ENCODE measurements around the gene BFSP2.

Gene BFSP2

DNA sequence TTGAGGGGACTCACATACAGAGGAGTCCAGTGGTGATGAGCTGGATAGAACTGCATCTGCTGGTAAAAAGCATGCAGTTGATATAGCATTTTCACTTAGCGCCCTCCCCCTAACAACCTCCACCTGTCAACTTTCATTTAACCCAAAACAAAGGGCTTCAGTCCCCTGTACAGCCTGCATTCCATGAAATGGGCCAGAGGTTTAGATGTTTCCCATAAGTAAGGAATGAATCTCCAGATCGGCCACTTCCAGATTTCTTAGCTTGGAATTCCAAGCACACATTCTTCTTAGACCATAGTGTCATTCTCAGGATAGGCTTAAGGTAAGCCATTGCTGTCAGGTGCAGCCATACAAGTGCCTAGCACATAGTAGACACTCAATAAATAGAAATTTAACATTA, 32.9 kb upstream of the BFSP2 start:
- TF ChIP-seq, protein P1, sequence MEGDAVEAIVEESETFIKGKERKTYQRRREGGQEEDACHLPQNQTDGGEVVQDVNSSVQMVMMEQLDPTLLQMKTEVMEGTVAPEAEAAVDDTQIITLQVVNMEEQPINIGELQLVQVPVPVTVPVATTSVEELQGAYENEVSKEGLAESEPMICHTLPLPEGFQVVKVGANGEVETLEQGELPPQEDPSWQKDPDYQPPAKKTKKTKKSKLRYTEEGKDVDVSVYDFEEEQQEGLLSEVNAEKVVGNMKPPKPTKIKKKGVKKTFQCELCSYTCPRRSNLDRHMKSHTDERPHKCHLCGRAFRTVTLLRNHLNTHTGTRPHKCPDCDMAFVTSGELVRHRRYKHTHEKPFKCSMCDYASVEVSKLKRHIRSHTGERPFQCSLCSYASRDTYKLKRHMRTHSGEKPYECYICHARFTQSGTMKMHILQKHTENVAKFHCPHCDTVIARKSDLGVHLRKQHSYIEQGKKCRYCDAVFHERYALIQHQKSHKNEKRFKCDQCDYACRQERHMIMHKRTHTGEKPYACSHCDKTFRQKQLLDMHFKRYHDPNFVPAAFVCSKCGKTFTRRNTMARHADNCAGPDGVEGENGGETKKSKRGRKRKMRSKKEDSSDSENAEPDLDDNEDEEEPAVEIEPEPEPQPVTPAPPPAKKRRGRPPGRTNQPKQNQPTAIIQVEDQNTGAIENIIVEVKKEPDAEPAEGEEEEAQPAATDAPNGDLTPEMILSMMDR (IDR thresholded peaks at IDR 0.05; ENCODE audit: insufficient read depth, low read depth, low read length, missing control alignments), result no peak
- H3K4me3 ChIP-seq (ENCODE audit: low read depth, low read length), result no peak overlapping the region
- no peak for DNase-seq (ENCODE audit: low read depth)

DNA sequence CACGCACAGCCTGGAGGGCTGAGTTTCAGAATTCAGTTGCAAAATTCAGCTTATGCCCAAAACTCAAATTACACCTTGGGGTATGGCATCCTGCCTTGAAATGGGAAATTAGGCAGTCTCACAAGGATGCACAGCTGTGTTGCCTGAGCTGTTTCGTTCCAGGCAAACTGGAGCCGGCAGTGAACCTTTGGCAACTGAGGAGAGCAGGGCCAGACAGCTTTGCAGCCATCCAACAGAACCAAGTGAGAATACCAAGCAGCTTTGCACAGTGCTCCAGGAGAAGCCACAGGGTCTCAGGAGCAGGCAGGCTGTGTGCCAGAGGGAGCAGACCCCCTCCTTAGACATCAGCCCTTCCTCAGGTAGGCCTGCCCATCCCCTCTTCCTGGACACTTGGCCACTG, 32.5 kb upstream of the BFSP2 start:
- TF ChIP-seq, protein P1 (IDR thresholded peaks at IDR 0.05; ENCODE audit: insufficient read depth, low read depth, low read length, missing control alignments), result no peak
- H3K4me3 ChIP-seq (ENCODE audit: low read depth, low read length), result no peak overlapping the region
- no peak for DNase-seq (ENCODE audit: low read depth)

DNA sequence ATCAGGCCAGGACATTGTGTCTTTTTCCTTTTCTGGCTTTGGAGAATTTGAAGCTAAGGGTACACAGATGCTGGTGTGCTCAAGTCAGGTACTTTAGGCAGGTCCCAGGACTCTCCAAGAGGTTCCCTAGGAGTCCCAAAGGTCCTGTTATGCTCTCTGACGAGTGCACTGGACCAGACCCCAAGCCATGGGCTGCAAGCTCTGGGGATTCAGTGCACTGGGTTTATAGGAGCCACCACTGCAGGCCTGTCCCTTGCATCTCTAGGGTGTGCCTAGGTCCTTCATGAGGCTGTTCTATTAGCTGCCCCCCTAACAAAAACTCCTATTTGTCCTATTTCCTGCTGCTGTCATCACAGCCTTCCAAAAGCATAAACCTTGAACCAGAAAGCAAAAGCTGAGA, 31.9 kb upstream of the BFSP2 start:
- TF ChIP-seq, protein P1 (IDR thresholded peaks at IDR 0.05; ENCODE audit: insufficient read depth, low read depth, low read length, missing control alignments), result no peak
- H3K4me3 ChIP-seq (ENCODE audit: low read depth, low read length), result no peak overlapping the region
- DNase-seq (ENCODE audit: low read depth), result no peak

DNA sequence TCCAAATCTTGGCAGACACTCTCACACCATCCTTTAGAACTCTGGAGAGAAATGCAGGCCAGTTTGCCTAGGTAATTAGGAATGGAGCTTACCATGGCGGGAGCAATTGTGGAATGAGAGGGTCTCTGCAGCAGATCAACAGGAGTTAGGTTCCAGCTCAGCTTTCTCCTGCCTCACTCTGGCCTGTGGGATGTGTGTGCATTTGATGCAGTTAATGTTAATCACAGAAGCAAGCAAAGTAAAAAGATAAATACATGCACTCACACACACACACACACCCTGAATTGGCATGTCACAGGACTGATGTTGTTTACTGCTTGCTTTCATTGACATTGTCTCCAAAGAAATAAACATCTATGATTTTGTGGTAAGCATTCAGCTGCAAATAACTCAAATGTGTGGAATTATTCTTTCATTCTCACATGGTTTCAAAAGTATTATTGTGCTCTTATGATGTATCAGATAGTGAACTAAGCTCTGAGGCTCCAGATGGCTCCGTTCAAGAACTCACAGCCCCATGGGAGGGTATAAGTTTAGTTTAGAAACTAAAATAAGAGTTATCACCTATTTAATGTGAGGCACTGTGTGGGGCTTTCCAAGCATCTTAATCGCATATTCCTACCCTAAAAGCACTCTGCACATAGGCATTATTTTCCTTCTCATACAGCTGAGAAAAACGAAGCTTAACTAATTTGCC, 31.3 kb upstream of the BFSP2 start:
- no peak overlapping the region for H3K4me3 ChIP-seq (ENCODE audit: low read depth, low read length)
- TF ChIP-seq, protein P1 (IDR thresholded peaks at IDR 0.05; ENCODE audit: insufficient read depth, low read depth, low read length, missing control alignments), result no peak
- no peak for DNase-seq (ENCODE audit: low read depth)

DNA sequence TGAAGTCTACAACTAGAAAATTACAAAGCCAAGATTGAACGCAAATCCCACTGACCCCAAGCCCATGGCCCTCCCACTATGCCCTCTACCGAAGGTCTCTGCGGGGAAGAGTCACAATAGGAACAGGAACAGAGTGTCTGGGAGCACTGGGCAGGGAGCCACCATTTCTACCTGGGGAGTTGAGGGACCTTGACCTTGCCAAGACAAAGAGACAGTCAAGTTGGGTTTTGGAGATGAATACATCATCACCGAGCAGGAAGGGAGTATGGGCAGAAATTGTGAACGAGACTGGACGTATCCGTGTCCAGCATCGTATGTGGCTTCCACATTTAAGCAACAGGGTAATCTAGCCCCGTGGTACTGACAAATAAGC, 30.8 kb upstream of the BFSP2 start:
- H3K4me3 ChIP-seq (ENCODE audit: low read depth, low read length), result no peak overlapping the region
- TF ChIP-seq, protein P1 (IDR thresholded peaks at IDR 0.05; ENCODE audit: insufficient read depth, low read depth, low read length, missing control alignments), result no peak
- no peak for DNase-seq (ENCODE audit: low read depth)

DNA sequence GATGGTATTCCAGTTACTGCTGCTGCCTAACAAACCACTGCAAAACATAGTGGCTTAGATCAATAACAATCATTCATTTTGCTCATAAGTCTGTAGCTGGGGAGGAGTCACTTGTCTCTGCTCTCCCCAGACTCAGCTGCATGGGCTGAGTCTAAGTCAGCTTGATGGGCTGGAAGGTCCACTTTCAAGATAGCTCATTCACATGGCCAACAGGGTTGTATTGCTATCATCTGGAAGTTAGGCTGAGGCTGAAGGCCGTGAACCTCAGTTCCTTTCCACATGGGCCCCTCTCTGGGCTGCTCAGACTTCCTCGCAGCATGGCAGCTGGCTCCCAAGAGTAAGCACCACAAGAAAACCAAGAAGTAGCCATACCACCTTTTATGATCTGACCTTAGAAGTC, 28.7 kb upstream of the BFSP2 start:
- TF ChIP-seq, protein P1 (IDR thresholded peaks at IDR 0.05; ENCODE audit: insufficient read depth, low read depth, low read length, missing control alignments), result no peak
- no peak for DNase-seq (ENCODE audit: low read depth)
- H3K4me3 ChIP-seq (ENCODE audit: low read depth, low read length), result no peak overlapping the region

DNA sequence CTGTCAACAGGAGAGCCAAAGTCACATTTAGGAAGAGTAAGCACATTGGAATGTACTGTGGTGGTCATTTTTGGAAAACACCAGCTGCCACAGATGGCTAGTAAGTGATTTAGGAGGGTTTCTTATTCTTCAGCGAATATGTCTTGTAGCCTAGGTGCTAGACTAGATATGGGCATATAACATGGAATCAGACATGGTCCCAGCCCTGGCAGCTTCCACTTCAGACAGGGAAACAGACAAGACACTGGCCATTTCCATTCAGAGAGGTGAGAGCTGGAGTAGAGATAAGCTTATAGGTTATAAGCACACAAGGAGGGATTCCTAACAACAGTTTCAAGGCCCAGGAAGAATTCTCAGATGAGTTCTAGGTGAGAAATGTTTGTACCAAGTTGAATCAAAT, 28.2 kb upstream of the BFSP2 start:
- TF ChIP-seq, protein P1 (IDR thresholded peaks at IDR 0.05; ENCODE audit: insufficient read depth, low read depth, low read length, missing control alignments), result no peak
- no peak for DNase-seq (ENCODE audit: low read depth)
- no peak overlapping the region for H3K4me3 ChIP-seq (ENCODE audit: low read depth, low read length)
